Measurements from ENCODE around the gene PROK1.

The PROK1 gene

DNA sequence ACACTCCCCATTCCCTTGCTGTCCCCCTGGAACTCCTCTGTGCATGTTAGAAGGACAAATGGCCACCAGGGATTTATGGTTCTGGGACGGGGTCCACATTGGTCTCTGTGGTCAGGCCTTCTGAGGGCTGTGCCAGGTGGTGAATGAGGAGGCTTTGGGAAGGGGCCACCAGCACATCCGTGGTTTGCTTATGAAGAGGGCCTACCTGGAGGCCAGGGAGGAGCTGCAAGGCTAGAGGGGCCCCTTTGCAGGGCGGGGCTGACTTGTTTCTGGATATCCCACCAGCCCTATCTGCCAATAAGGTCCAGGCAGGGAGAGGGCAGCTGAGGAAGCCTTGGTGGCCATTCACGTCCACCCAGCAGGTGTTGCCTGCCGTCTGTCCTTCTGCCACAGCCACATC is 43.1 kb downstream of the PROK1 start:
- no peak overlapping the region for H3K4ac ChIP-seq (ENCODE audit: low read length)
- H2BK5ac ChIP-seq (ENCODE audit: low read length) = no peak overlapping the region
- H3K9ac ChIP-seq (ENCODE audit: low read depth, low read length, poor library complexity) = no peak overlapping the region
- H4K91ac ChIP-seq (ENCODE audit: low read depth, low read length, poor library complexity) = no peak overlapping the region
- H2AFZ ChIP-seq (ENCODE audit: low read length) = no peak overlapping the region
- no peak overlapping the region for H3K18ac ChIP-seq (ENCODE audit: low read length)
- no peak for DNase-seq (ENCODE audit: low spot score)
- no peak overlapping the region for H3K4me3 ChIP-seq (ENCODE audit: low read length in 2 of 2)
- no peak overlapping the region for H2BK120ac ChIP-seq (ENCODE audit: low read depth, low read length)
- no CpG with 5 or more reads among the region's 5 CpGs for WGBS, 2 donors (ENCODE audit: extremely low coverage in 2 of 2, insufficient read length in 2 of 2, insufficient replicate concordance in 1 of 2)
- H3K79me1 ChIP-seq (ENCODE audit: low read depth, low read length) = no peaks in the 10 kb centered on the region
- peaks cover 0 to 12% of the 10 kb centered on the region in 2 donors for H3K4me1 ChIP-seq (ENCODE audit: control insufficient read depth in 2 of 2, insufficient read depth in 1 of 2, low read depth in 1 of 2, low read length in 2 of 2)
- no peak overlapping the region for H2BK12ac ChIP-seq (ENCODE audit: low read length)
- H3K9me3 ChIP-seq (replicated peaks in 1 of 2; ENCODE audit: control insufficient read depth in 2 of 2, insufficient read depth in 1 of 2, low read depth in 1 of 2, low read length in 2 of 2) = no peaks in the 10 kb centered on the region
- no peak overlapping the region for H4K8ac ChIP-seq (ENCODE audit: low read depth, low read length)
- H2AK5ac ChIP-seq (ENCODE audit: low read depth, low read length) = no peak overlapping the region
- H3K36me3 ChIP-seq (replicated peaks in 1 of 2; ENCODE audit: control insufficient read depth in 2 of 2, insufficient read depth in 2 of 2, low read length in 2 of 2) = no peaks in the 10 kb centered on the region
- peaks cover 0 to 3% (median 0%) of the 10 kb centered on the region in 3 experiments for H3K27me3 ChIP-seq (ENCODE audit: control insufficient read depth in 3 of 3, insufficient read depth in 3 of 3, low read depth in 1 of 3, low read length in 3 of 3)
- no peak overlapping the region for H3K27ac ChIP-seq (replicated peaks; ENCODE audit: low read length)
- H3K14ac ChIP-seq (ENCODE audit: low read length) = no peak overlapping the region
- no peak overlapping the region for H3K4me2 ChIP-seq (ENCODE audit: insufficient read depth, low read length, poor library complexity, severe bottlenecking)
- no peak overlapping the region for H3K23ac ChIP-seq (ENCODE audit: low read depth, low read length, poor library complexity)
- no peak overlapping the region for H2BK15ac ChIP-seq (ENCODE audit: low read length)

DNA sequence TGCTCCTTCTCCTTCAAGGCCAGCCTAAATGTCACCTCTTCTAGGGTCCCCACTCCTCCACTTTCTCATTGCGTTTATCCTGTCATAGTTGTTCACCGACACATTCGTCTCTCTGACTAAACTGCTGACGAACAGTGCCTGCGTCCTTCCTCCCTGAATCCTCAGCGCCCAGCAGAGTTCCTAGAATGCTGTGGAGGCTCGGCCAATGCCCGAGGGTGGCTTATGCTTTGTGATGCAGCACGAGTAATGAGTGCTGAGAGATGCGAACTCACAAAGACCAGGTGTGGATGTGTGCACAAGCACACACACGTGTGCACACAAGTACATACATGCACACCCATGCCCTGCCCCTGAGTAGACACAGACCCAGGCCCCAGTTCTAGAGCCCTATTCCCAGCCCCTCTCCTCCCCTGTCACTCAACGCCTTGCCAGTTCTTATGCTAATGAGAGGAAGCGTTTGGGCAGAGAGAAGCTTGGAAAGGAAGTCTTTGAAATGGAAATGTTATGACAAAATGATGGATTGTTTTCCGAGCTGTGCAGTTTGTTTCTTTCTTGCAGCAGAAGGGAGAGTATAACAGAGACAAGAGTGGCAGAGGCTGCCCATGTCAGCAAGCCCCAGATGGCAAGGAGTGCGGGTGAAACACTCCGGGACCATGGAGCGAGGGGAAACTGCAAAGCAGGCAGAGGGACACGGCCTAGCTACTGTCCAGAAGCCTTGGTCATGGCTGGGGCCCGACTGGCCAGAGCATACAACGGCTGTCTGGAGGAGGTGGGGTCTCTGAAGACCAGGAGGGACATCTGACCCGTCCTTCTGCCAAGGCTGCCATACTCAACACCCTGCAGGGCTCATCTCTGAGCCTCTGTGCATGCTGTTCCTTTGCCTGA is 43.8 kb downstream of the PROK1 start:
- Histone ChIP-seq H3K4me1 (ENCODE audit: control insufficient read depth in 2 of 2, insufficient read depth in 1 of 2, low read depth in 1 of 2, low read length in 2 of 2) (peaks cover 0 to 12% of the 10 kb centered on the region in 2 donors), H3K23ac (ENCODE audit: low read depth, low read length, poor library complexity) (no peak overlapping the region)
- no peak for DNase-seq (ENCODE audit: low spot score)

DNA sequence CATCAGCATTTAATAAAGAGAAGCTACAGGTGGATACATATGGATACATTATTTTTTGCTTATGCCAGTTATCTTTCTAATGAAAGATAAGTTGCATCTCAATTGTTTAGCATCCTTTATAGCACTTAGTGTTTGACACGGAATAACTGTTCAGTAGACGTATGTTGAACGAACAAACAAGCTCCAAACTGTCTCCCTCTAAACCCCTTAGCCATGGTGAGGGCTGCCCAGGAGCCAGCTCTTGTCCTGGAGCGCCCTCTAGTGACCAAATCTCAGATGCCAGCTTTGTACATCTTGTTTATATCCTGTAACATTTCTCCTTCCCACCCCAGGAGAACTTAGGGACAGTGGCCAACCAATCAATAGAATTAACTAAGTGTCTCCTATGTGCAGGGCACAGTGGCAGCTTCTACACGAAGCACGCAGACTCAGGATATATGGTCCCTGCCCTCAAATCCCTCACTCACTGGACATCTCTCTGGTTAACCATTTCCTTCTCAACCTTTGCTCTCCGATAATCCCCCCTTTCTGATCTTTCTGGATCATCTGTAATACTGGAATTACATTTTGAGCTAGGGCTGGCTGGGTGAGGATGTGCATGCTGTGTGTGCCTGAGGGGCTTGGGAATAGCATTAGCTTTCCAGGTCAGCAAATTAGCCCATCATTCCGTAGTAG is 45.1 kb downstream of the PROK1 start:
- Histone ChIP-seq H3K4me1 (ENCODE audit: control insufficient read depth in 2 of 2, insufficient read depth in 1 of 2, low read depth in 1 of 2, low read length in 2 of 2) (peaks cover 0 to 12% of the 10 kb centered on the region in 2 donors), H3K9me3 (replicated peaks in 1 of 2; ENCODE audit: control insufficient read depth in 2 of 2, insufficient read depth in 1 of 2, low read depth in 1 of 2, low read length in 2 of 2) (no peaks in the 10 kb centered on the region), H4K91ac (ENCODE audit: low read depth, low read length, poor library complexity) (no peak overlapping the region), H4K8ac (ENCODE audit: low read depth, low read length) (no peak overlapping the region), H3K4me2 (ENCODE audit: insufficient read depth, low read length, poor library complexity, severe bottlenecking) (no peak overlapping the region), H3K4me3 (ENCODE audit: low read length in 2 of 2) (no peak overlapping the region), H3K18ac (ENCODE audit: low read length) (no peak overlapping the region), H3K36me3 (replicated peaks in 1 of 2; ENCODE audit: control insufficient read depth in 2 of 2, insufficient read depth in 2 of 2, low read length in 2 of 2) (no peaks in the 10 kb centered on the region), H2BK5ac (ENCODE audit: low read length) (no peak overlapping the region), H3K9ac (ENCODE audit: low read depth, low read length, poor library complexity) (no peak overlapping the region), H3K27me3 (ENCODE audit: control insufficient read depth in 3 of 3, insufficient read depth in 3 of 3, low read depth in 1 of 3, low read length in 3 of 3) (peaks cover 0 to 3% (median 0%) of the 10 kb centered on the region in 3 experiments), H2AK5ac (ENCODE audit: low read depth, low read length) (no peak overlapping the region), H3K23ac (ENCODE audit: low read depth, low read length, poor library complexity) (no peak overlapping the region), H2BK15ac (ENCODE audit: low read length) (no peak overlapping the region), H2AFZ (ENCODE audit: low read length) (no peak overlapping the region), H2BK12ac (ENCODE audit: low read length) (no peak overlapping the region), H3K4ac (ENCODE audit: low read length) (no peak overlapping the region), H3K27ac (replicated peaks; ENCODE audit: low read length) (no peak overlapping the region), H3K14ac (ENCODE audit: low read length) (no peak overlapping the region), H3K79me1 (ENCODE audit: low read depth, low read length) (no peaks in the 10 kb centered on the region), H2BK120ac (ENCODE audit: low read depth, low read length) (no peak overlapping the region)
- peak; percentile 81 for DNase-seq (ENCODE audit: low spot score)
- WGBS, 2 donors (ENCODE audit: extremely low coverage in 2 of 2, insufficient read length in 2 of 2, insufficient replicate concordance in 1 of 2) = no CpG with 5 or more reads among the region's 8 CpGs

More for the DNA sequence above, 43.8 kb downstream of the PROK1 start:
- Histone ChIP-seq H3K14ac (ENCODE audit: low read length) (no peak overlapping the region), H3K36me3 (replicated peaks in 1 of 2; ENCODE audit: control insufficient read depth in 2 of 2, insufficient read depth in 2 of 2, low read length in 2 of 2) (no peaks in the 10 kb centered on the region), H2BK5ac (ENCODE audit: low read length) (no peak overlapping the region), H4K8ac (ENCODE audit: low read depth, low read length) (no peak overlapping the region), H3K4me3 (ENCODE audit: low read length in 2 of 2) (no peak overlapping the region), H3K4ac (ENCODE audit: low read length) (no peak overlapping the region), H2AK5ac (ENCODE audit: low read depth, low read length) (no peak overlapping the region), H2BK120ac (ENCODE audit: low read depth, low read length) (no peak overlapping the region), H3K9ac (ENCODE audit: low read depth, low read length, poor library complexity) (no peak overlapping the region), H3K9me3 (replicated peaks in 1 of 2; ENCODE audit: control insufficient read depth in 2 of 2, insufficient read depth in 1 of 2, low read depth in 1 of 2, low read length in 2 of 2) (no peaks in the 10 kb centered on the region), H3K27ac (replicated peaks; ENCODE audit: low read length) (no peak overlapping the region), H2BK12ac (ENCODE audit: low read length) (no peak overlapping the region), H3K18ac (ENCODE audit: low read length) (no peak overlapping the region), H4K91ac (ENCODE audit: low read depth, low read length, poor library complexity) (no peak overlapping the region), H3K79me1 (ENCODE audit: low read depth, low read length) (no peaks in the 10 kb centered on the region), H3K27me3 (ENCODE audit: control insufficient read depth in 3 of 3, insufficient read depth in 3 of 3, low read depth in 1 of 3, low read length in 3 of 3) (peaks cover 0 to 3% (median 0%) of the 10 kb centered on the region in 3 experiments), H3K4me2 (ENCODE audit: insufficient read depth, low read length, poor library complexity, severe bottlenecking) (no peak overlapping the region), H2BK15ac (ENCODE audit: low read length) (no peak overlapping the region), H2AFZ (ENCODE audit: low read length) (peak overlapping the region; percentile 51)
- no CpG with 5 or more reads among the region's 21 CpGs for WGBS, 2 donors (ENCODE audit: extremely low coverage in 2 of 2, insufficient read length in 2 of 2, insufficient replicate concordance in 1 of 2)

DNA sequence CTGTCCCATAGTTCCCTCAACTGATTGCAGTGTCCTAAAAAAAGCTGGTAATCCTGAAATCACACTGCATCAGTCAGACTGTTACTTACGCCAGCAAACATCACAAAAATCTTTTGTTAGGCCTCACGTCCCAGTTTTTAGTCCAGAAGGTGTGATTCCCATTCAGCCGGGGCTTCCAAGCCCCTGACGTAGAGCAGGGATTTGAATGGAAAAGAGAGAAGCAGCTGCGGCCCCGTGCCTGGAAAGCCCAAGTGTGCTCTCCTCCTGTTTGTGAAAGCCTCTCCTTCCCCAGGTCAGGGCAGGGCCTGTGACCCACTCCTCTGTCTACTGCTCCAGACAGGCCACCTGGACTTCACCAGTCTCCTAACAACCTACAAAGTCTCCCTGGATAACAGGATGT is 47.3 kb downstream of the PROK1 start:
- Histone ChIP-seq H3K27me3 (ENCODE audit: control insufficient read depth in 3 of 3, insufficient read depth in 3 of 3, low read depth in 1 of 3, low read length in 3 of 3) (peaks cover 0 to 3% (median 0%) of the 10 kb centered on the region in 3 experiments), H3K14ac (ENCODE audit: low read length) (no peak overlapping the region), H3K23ac (ENCODE audit: low read depth, low read length, poor library complexity) (no peak overlapping the region), H2BK120ac (ENCODE audit: low read depth, low read length) (no peak overlapping the region), H2BK5ac (ENCODE audit: low read length) (no peak overlapping the region), H4K91ac (ENCODE audit: low read depth, low read length, poor library complexity) (no peak overlapping the region), H2BK15ac (ENCODE audit: low read length) (no peak overlapping the region), H4K8ac (ENCODE audit: low read depth, low read length) (no peak overlapping the region), H3K4ac (ENCODE audit: low read length) (no peak overlapping the region), H2BK12ac (ENCODE audit: low read length) (no peak overlapping the region), H3K4me1 (ENCODE audit: control insufficient read depth in 2 of 2, insufficient read depth in 1 of 2, low read depth in 1 of 2, low read length in 2 of 2) (peaks cover 0 to 12% of the 10 kb centered on the region in 2 donors), H3K36me3 (replicated peaks in 1 of 2; ENCODE audit: control insufficient read depth in 2 of 2, insufficient read depth in 2 of 2, low read length in 2 of 2) (no peaks in the 10 kb centered on the region), H3K18ac (ENCODE audit: low read length) (no peak overlapping the region), H3K27ac (replicated peaks; ENCODE audit: low read length) (no peak overlapping the region), H3K4me2 (ENCODE audit: insufficient read depth, low read length, poor library complexity, severe bottlenecking) (no peak overlapping the region), H3K9me3 (replicated peaks in 1 of 2; ENCODE audit: control insufficient read depth in 2 of 2, insufficient read depth in 1 of 2, low read depth in 1 of 2, low read length in 2 of 2) (no peaks in the 10 kb centered on the region), H2AFZ (ENCODE audit: low read length) (no peak overlapping the region), H3K4me3 (ENCODE audit: low read length in 2 of 2) (no peak overlapping the region), H3K9ac (ENCODE audit: low read depth, low read length, poor library complexity) (no peak overlapping the region), H2AK5ac (ENCODE audit: low read depth, low read length) (no peak overlapping the region), H3K79me1 (ENCODE audit: low read depth, low read length) (no peaks in the 10 kb centered on the region)
- no CpG with 5 or more reads among the region's 6 CpGs for WGBS, 2 donors (ENCODE audit: extremely low coverage in 2 of 2, insufficient read length in 2 of 2, insufficient replicate concordance in 1 of 2)
- no peak for DNase-seq (ENCODE audit: low spot score)

Data from neuronal stem cell (in vitro differentiated cells).